NCI-H446 treated with DMSO at 0.1 percent for 48 hours (cell line): ENCODE results near the gene C6orf52.
"Not testable (repeated sequence)": the region's sequence is repeated elsewhere in the genome, so short reads cannot be mapped to it uniquely, and the experiment has no call there.

Experiments
- DNase-seq: peaks from one replicate; lab custom pipeline; 2025; lab: John Stamatoyannopoulos, UW

Gene C6orf52

GRCh38 chr6:10694302-10695085 is at the start of gene C6orf52, which contains the start of gene PAK1IP1:
Gene C6orf52 (minus strand): TSS chr6:10694616. CDS start chr6:10687550, 7,066 bp downstream.
Gene PAK1IP1 (plus strand): TSS chr6:10694972. CDS start chr6:10694986, 14 bp downstream.
- peak; percentile 89 for DNase-seq

- no peak for DNase-seq
Measured at GRCh38 chr6:10743515-10743914, 49.1 kb upstream of the C6orf52 start.

GRCh38 chr6:10742251-10742650 is 47.8 kb upstream of the C6orf52 start:
- no peak for DNase-seq

GRCh38 chr6:10741643-10742042 is 47.2 kb upstream of the C6orf52 start:
- DNase-seq, result not testable (repeated sequence)

- DNase-seq, result no peak
Measured at GRCh38 chr6:10740061-10740460, 45.6 kb upstream of the C6orf52 start.

GRCh38 chr6:10736731-10737130 is 42.3 kb upstream of the C6orf52 start:
- peak; percentile 45 for DNase-seq

- DNase-seq, result no peak
Measured at GRCh38 chr6:10733863-10734262, 39.4 kb upstream of the C6orf52 start.

- DNase-seq, result no peak
Measured at GRCh38 chr6:10733151-10733715, 38.8 kb upstream of the C6orf52 start.

GRCh38 chr6:10730254-10730653 is 35.8 kb upstream of the C6orf52 start:
- no peak for DNase-seq

- DNase-seq, result no peak
Measured at GRCh38 chr6:10725716-10726115, 31.3 kb upstream of the C6orf52 start.

GRCh38 chr6:10725044-10725443 is 30.6 kb upstream of the C6orf52 start:
- DNase-seq, result no peak

GRCh38 chr6:10723567-10723881 is 29.1 kb upstream of the C6orf52 start:
- no peak for DNase-seq

GRCh38 chr6:10722820-10723566 is 28.6 kb upstream of the C6orf52 start, which contains the start of gene TMEM14C:
Gene TMEM14C (plus strand): TSS chr6:10723070. CDS start chr6:10724614, 1,544 bp downstream.
- peak; percentile 91 for DNase-seq

- no peak for DNase-seq
Measured at GRCh38 chr6:10722570-10722819, 28.1 kb upstream of the C6orf52 start.

GRCh38 chr6:10721850-10722569 is 27.6 kb upstream of the C6orf52 start:
- DNase-seq, result no peak

GRCh38 chr6:10720960-10721849 is 26.8 kb upstream of the C6orf52 start:
- DNase-seq, result not testable (repeated sequence)

GRCh38 chr6:10720265-10720959 is 26.0 kb upstream of the C6orf52 start:
- DNase-seq, result no peak

- no peak for DNase-seq
Measured at GRCh38 chr6:10719964-10720264, 25.5 kb upstream of the C6orf52 start.

- DNase-seq, result no peak
Measured at GRCh38 chr6:10719296-10719963, 25.0 kb upstream of the C6orf52 start.

- DNase-seq, result no peak
Measured at GRCh38 chr6:10713962-10714361, 19.5 kb upstream of the C6orf52 start.
